ENCODE measurements around the gene SPRY1. TPM values are rescaled to one million over a fixed set of nuclear protein-coding genes. Genes with fewer than 3 reads are reported as not detected.

The SPRY1 gene
- total RNA-seq, 1 donor = 7.3 TPM

- no peak overlapping the region for H3K4me3 ChIP-seq (ENCODE audit: low read depth, low read length)
- no peak for TF ChIP-seq CTCF (IDR thresholded peaks at IDR 0.05; ENCODE audit: insufficient read depth, low read depth, low read length)
- no peak for DNase-seq (ENCODE audit: low read depth)
Observed at GRCh38 chr4:123433976-123434375, 37.4 kb downstream of the SPRY1 start.

- no peak for DNase-seq (ENCODE audit: low read depth)
- H3K4me3 ChIP-seq (ENCODE audit: low read depth, low read length) = no peak overlapping the region
- no peak for TF ChIP-seq CTCF (IDR thresholded peaks at IDR 0.05; ENCODE audit: insufficient read depth, low read depth, low read length)
Observed at GRCh38 chr4:123435246-123436113, 38.9 kb downstream of the SPRY1 start.

- no peak for TF ChIP-seq CTCF (IDR thresholded peaks at IDR 0.05; ENCODE audit: insufficient read depth, low read depth, low read length)
- no peak for DNase-seq (ENCODE audit: low read depth)
- no peak overlapping the region for H3K4me3 ChIP-seq (ENCODE audit: low read depth, low read length)
Observed at GRCh38 chr4:123438031-123438430, 41.4 kb downstream of the SPRY1 start.

GRCh38 chr4:123443401-123444289 lies 47.0 kb downstream of the SPRY1 start:
- H3K4me3 ChIP-seq (ENCODE audit: low read depth, low read length) = no peak overlapping the region
- no peak for TF ChIP-seq CTCF (IDR thresholded peaks at IDR 0.05; ENCODE audit: insufficient read depth, low read depth, low read length)
- DNase-seq (ENCODE audit: low read depth) = no peak

GRCh38 chr4:123444290-123444731 lies 47.7 kb downstream of the SPRY1 start:
- H3K4me3 ChIP-seq (ENCODE audit: low read depth, low read length) = no peak overlapping the region
- no peak for TF ChIP-seq CTCF (IDR thresholded peaks at IDR 0.05; ENCODE audit: insufficient read depth, low read depth, low read length)
- peak; percentile 68 for DNase-seq (ENCODE audit: low read depth)

GRCh38 chr4:123446865-123447474 lies 50.4 kb downstream of the SPRY1 start:
- H3K4me3 ChIP-seq (ENCODE audit: low read depth, low read length) = no peak overlapping the region
- no peak for TF ChIP-seq CTCF (IDR thresholded peaks at IDR 0.05; ENCODE audit: insufficient read depth, low read depth, low read length)
- no peak for DNase-seq (ENCODE audit: low read depth)
